Karpas-422 (cell line): ENCODE measurements around the gene DNPEP. TPM values are rescaled to one million over a fixed set of nuclear protein-coding genes. Genes with fewer than 3 reads are reported as not detected.

Source experiments
- DNase-seq: peaks from one replicate; pipeline ENCODE4 v3.0.0-alpha.2; 2015
- H2AFZ ChIP-seq: fragments of 200-600 bp; sonication (generic); 2 replicates; pipeline ENCODE4 v1.6.1; 2014; ENCODE audit warnings: antibody characterized with exemption, low read length, mixed read lengths
- H3K27ac ChIP-seq: fragments of 200-600 bp; sonication (generic); 2 replicates; pipeline ENCODE4 v1.5.1; 2014; ENCODE audit warnings: mild to moderate bottlenecking, low read length, moderate library complexity
- H3K27me3 ChIP-seq: fragments of 200-600 bp; sonication (generic); 2 replicates; pipeline ENCODE4 v1.6.1; 2014; ENCODE audit warnings: low read length, mixed read lengths
- H3K36me3 ChIP-seq: fragments of 200-600 bp; sonication (generic); 2 replicates; pipeline ENCODE4 v1.6.1; 2014; ENCODE audit warnings: low read length, mixed read lengths; ENCODE audit not compliant: insufficient read depth
- H3K4me1 ChIP-seq: fragments of 200-600 bp; sonication (generic); 2 replicates; pipeline ENCODE4 v1.6.1; 2014; ENCODE audit warnings: mild to moderate bottlenecking, low read length, mixed read lengths
- H3K4me2 ChIP-seq: fragments of 200-600 bp; sonication (generic); 2 replicates; pipeline ENCODE4 v1.6.1; 2014; ENCODE audit warnings: low read length, low read depth, mild to moderate bottlenecking; ENCODE audit not compliant: poor library complexity, severe bottlenecking
- H3K4me3 ChIP-seq: fragments of 200-600 bp; sonication (generic); 2 replicates; pipeline ENCODE4 v1.5.1; 2014; ENCODE audit warnings: mild to moderate bottlenecking, antibody characterized with exemption, low read length, mixed read lengths
- H3K79me2 ChIP-seq: fragments of 200-600 bp; sonication (generic); 2 replicates; pipeline ENCODE4 v1.6.1; 2014; ENCODE audit warnings: mild to moderate bottlenecking, low read length, mixed read lengths
- H3K9ac ChIP-seq: fragments of 200-600 bp; sonication (generic); 2 replicates; pipeline ENCODE4 v1.6.0; 2014; ENCODE audit warnings: low read length
- H3K9me2 ChIP-seq: fragments of 200-600 bp; sonication (generic), shearing (Covaris generic); replicated peaks from 2 replicates; pipeline ENCODE4 v1.6.0; 2014; ENCODE audit warnings: mild to moderate bottlenecking, low read length, moderate library complexity; ENCODE audit not compliant: insufficient read depth
- H3K9me3 ChIP-seq: fragments of 300-700, 200-600 bp; sonication (generic); 2 replicates; pipeline ENCODE4 v1.6.1; 2014; ENCODE audit warnings: low read length, mixed read lengths
- H4K20me1 ChIP-seq: fragments of 200-600 bp; sonication (generic); 2 replicates; pipeline ENCODE4 v1.6.1; 2014; ENCODE audit warnings: mild to moderate bottlenecking, antibody characterized with exemption, low read length, low read depth; ENCODE audit not compliant: insufficient read depth
- total RNA-seq: library from RNA; depleted of rRNA; stranded (reverse); fragments of >200 nt; shearing (Covaris generic); gene quantifications from 2 replicates; pipeline ENCODE4 v1.2.3, GENCODE V29; 2014; ENCODE audit warnings: low replicate concordance

Gene DNPEP
- total RNA-seq, 1 experiment from 2014 or later, result 77.9 TPM

- no peaks in the 10 kb centered on the region for H3K4me1 ChIP-seq
- no peaks in the 10 kb centered on the region for H3K9me2 ChIP-seq
- H3K9me3 ChIP-seq, result no peaks in the 10 kb centered on the region
- no peak overlapping the region for H3K27ac ChIP-seq
- no peak overlapping the region for H3K4me3 ChIP-seq
- DNase-seq, result peak; percentile 40
- no peaks in the 10 kb centered on the region for H3K36me3 ChIP-seq
- H3K27me3 ChIP-seq, result no peaks in the 10 kb centered on the region
- no peaks in the 10 kb centered on the region for H4K20me1 ChIP-seq
- no peaks in the 10 kb centered on the region for H3K79me2 ChIP-seq
- no peak overlapping the region for H2AFZ ChIP-seq
- no peak overlapping the region for H3K9ac ChIP-seq
- no peak overlapping the region for H3K4me2 ChIP-seq
These were observed 43.2 kb upstream of the DNPEP start for GRCh38 chr2:219430633-219431615.

DNA sequence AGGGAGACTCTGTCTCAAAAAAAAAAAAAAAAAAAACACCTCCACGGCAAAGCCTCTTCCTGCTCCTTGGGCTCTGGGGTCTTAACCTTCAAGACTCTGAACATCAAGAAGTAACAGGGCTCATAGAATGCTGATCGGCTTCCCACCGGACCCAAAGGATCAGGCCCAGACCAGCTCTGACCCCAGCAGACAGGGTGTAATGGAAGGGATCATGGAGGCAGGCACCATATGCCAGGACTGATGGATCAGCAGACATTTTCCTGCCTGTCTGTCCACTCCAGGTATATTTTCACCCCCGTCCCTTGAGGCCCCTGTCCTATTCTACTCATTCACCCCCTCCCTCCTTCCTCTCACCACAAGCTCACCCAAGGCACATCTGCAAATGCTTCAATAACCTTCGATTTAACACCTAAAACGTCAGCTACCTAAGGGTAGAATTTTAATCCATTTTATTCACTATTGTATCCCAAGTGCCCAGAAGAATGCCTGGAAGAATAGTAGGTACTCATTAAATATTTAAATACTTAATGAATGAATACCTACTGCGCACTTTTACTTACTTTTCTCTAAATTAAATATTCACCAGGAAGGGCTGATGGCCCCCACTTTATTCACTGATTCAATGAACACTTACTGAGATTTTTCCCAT is 42.4 kb upstream of the DNPEP start:
- Histone ChIP-seq H3K79me2 (no peaks in the 10 kb centered on the region), H3K4me2 (no peak overlapping the region), H3K27me3 (no peaks in the 10 kb centered on the region), H3K4me1 (no peaks in the 10 kb centered on the region), H2AFZ (no peak overlapping the region), H3K36me3 (no peaks in the 10 kb centered on the region), H3K9me2 (no peaks in the 10 kb centered on the region), H3K9me3 (no peaks in the 10 kb centered on the region), H4K20me1 (no peaks in the 10 kb centered on the region), H3K4me3 (no peak overlapping the region), H3K9ac (no peak overlapping the region), H3K27ac (no peak overlapping the region)
- DNase-seq, result no peak

DNA sequence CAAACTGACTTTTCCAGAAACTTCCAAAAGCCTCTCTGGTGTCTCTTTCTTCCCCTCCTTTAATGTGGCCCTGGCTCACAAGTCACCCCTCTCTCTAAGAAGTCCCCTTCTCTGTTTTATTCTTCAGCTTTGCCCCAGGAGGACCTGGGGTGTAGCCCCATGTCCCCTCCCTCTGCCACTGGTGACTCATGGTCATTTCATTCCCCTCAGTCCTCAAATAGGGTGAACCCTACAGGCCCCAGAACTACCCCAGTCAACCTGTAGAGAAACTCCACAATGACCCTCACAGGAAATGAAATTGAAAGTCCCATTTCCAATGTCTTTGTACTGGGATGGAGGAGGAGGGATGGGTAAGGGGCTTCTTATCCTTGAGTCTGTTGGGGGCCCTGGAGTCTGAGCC is 40.8 kb upstream of the DNPEP start:
- Histone ChIP-seq H3K4me1 (no peaks in the 10 kb centered on the region), H3K27me3 (no peaks in the 10 kb centered on the region), H3K9ac (no peak overlapping the region), H3K36me3 (no peaks in the 10 kb centered on the region), H3K4me3 (no peak overlapping the region), H3K4me2 (no peak overlapping the region), H3K79me2 (no peaks in the 10 kb centered on the region), H3K27ac (no peak overlapping the region), H3K9me2 (no peaks in the 10 kb centered on the region), H2AFZ (no peak overlapping the region), H4K20me1 (no peaks in the 10 kb centered on the region), H3K9me3 (no peaks in the 10 kb centered on the region)
- no peak for DNase-seq

- Histone ChIP-seq H3K27me3 (no peaks in the 10 kb centered on the region), H3K9me3 (no peaks in the 10 kb centered on the region), H3K9me2 (no peaks in the 10 kb centered on the region), H3K79me2 (no peaks in the 10 kb centered on the region), H3K4me2 (no peak overlapping the region), H3K4me1 (no peaks in the 10 kb centered on the region), H3K27ac (no peak overlapping the region), H3K9ac (no peak overlapping the region), H2AFZ (no peak overlapping the region), H4K20me1 (no peaks in the 10 kb centered on the region), H3K36me3 (no peaks in the 10 kb centered on the region), H3K4me3 (no peak overlapping the region)
- no peak for DNase-seq
These were observed 38.9 kb upstream of the DNPEP start for GRCh38 chr2:219426534-219427136.

GRCh38 chr2:219426068-219426443 is 38.3 kb upstream of the DNPEP start:
- Histone ChIP-seq H3K9me3 (no peaks in the 10 kb centered on the region), H3K36me3 (no peaks in the 10 kb centered on the region), H3K79me2 (no peaks in the 10 kb centered on the region), H3K4me1 (no peaks in the 10 kb centered on the region), H3K27me3 (no peaks in the 10 kb centered on the region), H4K20me1 (no peaks in the 10 kb centered on the region), H2AFZ (no peak overlapping the region), H3K4me2 (no peak overlapping the region), H3K9me2 (no peaks in the 10 kb centered on the region), H3K4me3 (no peak overlapping the region), H3K27ac (no peak overlapping the region), H3K9ac (no peak overlapping the region)
- DNase-seq, result no peak

DNA sequence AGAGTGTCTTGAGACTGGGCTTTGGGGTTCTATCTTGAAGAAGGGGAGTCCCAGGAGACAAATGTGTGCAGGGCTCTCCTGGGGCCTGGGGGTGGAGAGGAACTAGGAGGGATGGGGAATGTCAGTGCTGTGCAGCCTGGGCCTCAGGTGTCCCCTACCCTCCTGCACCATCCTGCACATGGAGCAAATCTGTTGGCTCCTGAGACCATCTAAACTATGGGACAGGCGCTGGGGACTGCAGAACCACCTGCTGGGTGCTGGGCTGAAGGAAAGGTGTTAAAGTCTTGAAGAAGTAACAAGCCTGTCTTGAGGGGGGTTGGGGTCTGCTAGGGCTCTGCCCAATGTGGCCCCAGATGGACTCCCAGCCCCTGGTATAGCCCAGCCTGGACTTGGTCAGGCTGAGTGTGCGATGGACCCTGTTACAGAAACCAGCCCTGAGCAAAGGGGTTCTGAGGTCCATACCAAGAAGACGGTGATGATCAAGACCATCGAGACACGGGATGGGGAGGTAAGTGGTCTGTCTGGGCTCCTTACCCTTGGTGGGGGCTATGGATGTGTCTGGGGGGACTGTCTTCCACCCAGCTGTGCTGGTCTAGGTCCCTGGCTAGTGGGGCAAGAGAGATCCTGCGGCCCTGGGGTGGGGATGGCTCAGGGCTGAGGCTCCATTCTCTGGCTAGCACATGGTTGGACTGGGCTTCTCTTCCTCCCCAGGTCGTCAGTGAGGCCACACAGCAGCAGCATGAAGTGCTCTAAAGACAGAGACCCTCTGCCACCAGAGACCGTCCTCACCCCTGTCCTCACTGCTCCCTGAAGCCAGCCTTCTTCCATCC is 37.7 kb upstream of the DNPEP start:
- Histone ChIP-seq H2AFZ (no peak overlapping the region), H3K9ac (no peak overlapping the region), H3K36me3 (no peaks in the 10 kb centered on the region), H3K4me1 (no peaks in the 10 kb centered on the region), H3K27ac (no peak overlapping the region), H3K9me3 (no peaks in the 10 kb centered on the region), H3K27me3 (no peaks in the 10 kb centered on the region), H3K79me2 (no peaks in the 10 kb centered on the region), H3K9me2 (no peaks in the 10 kb centered on the region), H4K20me1 (no peaks in the 10 kb centered on the region), H3K4me2 (no peak overlapping the region), H3K4me3 (no peak overlapping the region)
- no peak for DNase-seq

- H3K36me3 ChIP-seq, result no peaks in the 10 kb centered on the region
- H3K4me2 ChIP-seq, result no peak overlapping the region
- no peak overlapping the region for H3K27ac ChIP-seq
- H3K9ac ChIP-seq, result no peak overlapping the region
- no peaks in the 10 kb centered on the region for H3K27me3 ChIP-seq
- H3K4me1 ChIP-seq, result no peaks in the 10 kb centered on the region
- no peaks in the 10 kb centered on the region for H3K79me2 ChIP-seq
- DNase-seq, result no peak
- no peaks in the 10 kb centered on the region for H4K20me1 ChIP-seq
- no peaks in the 10 kb centered on the region for H3K9me3 ChIP-seq
- H3K4me3 ChIP-seq, result no peak overlapping the region
- H2AFZ ChIP-seq, result no peak overlapping the region
- H3K9me2 ChIP-seq, result no peaks in the 10 kb centered on the region
These were observed 36.1 kb upstream of the DNPEP start for GRCh38 chr2:219423652-219424377.
